Activated CD8-positive, alpha-beta memory T cell treated with anti-CD3 and anti-CD28 coated beads for 36 hours (primary cell): Measurements from ENCODE around the gene NFU1. TPM values are rescaled to one million over a fixed set of nuclear protein-coding genes. Genes with fewer than 3 reads are reported as not detected.
"Not testable (repeated sequence)": the region's sequence is repeated elsewhere in the genome, so short reads cannot be mapped to it uniquely, and the experiment has no call there.

ENCODE experiments used
- CTCF ChIA-PET: fragments of 350-600 bp; sonication (Branson Sonifier 250); formaldehyde crosslinking; loops from one replicate; lab custom pipeline; 2021; ENCODE audit warnings: antibody characterized with exemption; lab: Charles Lee
- POLR2A ChIA-PET: fragments of 350-600 bp; sonication (Branson Sonifier 250); formaldehyde crosslinking; loops from one replicate; lab custom pipeline; 2021; ENCODE audit warnings: antibody characterized with exemption; lab: Charles Lee
- total RNA-seq, 2 experiments: library from RNA; stranded (reverse); gene quantifications; one replicate each; pipeline ENCODE4 v1.2.3, GENCODE V29; 2021

Gene NFU1
- total RNA-seq, 2 experiments from 2014 or later: 40.7 to 41.2 TPM

- CTCF ChIA-PET: no interaction called here
- POLR2A ChIA-PET: no interaction called here
Measured at GRCh38 chr2:69453475-69454129, 16.4 kb upstream of the NFU1 start.

GRCh38 chr2:69452687-69453086 is 15.5 kb upstream of the NFU1 start:
- POLR2A ChIA-PET: no interaction called here
- CTCF ChIA-PET: no interaction called here

- POLR2A ChIA-PET: no interaction called here
- CTCF ChIA-PET: interaction anchor here (0.8 kb wide), 1 partner anchor 14 kb away, joined by 3 read pairs; the partner anchor contains the start of gene NFU1
Measured at GRCh38 chr2:69450735-69451416, 13.6 kb upstream of the NFU1 start.

GRCh38 chr2:69449906-69450305 is 12.7 kb upstream of the NFU1 start:
- CTCF ChIA-PET: no interaction called here
- POLR2A ChIA-PET: no interaction called here

GRCh38 chr2:69443673-69444072 is 6.4 kb upstream of the NFU1 start:
- POLR2A ChIA-PET, CTCF ChIA-PET: not testable (repeated sequence)

- CTCF ChIA-PET, POLR2A ChIA-PET: not testable (repeated sequence)
Measured at GRCh38 chr2:69439499-69439898, 2.3 kb upstream of the NFU1 start.

GRCh38 chr2:69438580-69438979 is 1.3 kb upstream of the NFU1 start:
- ChIA-PET POLR2A (interaction anchor here (2.4 kb wide), 1 partner anchor 52 kb away, joined by 14 read pairs; the partner anchor contains the start of gene GFPT1), CTCF (no interaction called here)

GRCh38 chr2:69437751-69438154 is 518 bp upstream of the NFU1 start:
- ChIA-PET CTCF (interaction anchor here (0.6 to 1.4 kb wide), 6 partner anchors 9 to 277 kb away, joined by 3 to 4 read pairs (median 3); partner anchors contain the start of gene AAK1), POLR2A (interaction anchor here (0.9 to 2.4 kb wide), 3 partner anchors 52 to 207 kb away, joined by 3 to 14 read pairs (median 6); partner anchors contain the start of gene GFPT1)

GRCh38 chr2:69436596-69436937 is 668 bp downstream of the NFU1 start:
- CTCF ChIA-PET: interaction anchor here (0.9 to 1.4 kb wide), 4 partner anchors 8 to 207 kb away, joined by 3 to 4 read pairs (median 3); partner anchors contain the start of gene AAK1
- POLR2A ChIA-PET: interaction anchor here (0.6 to 2.4 kb wide), 3 partner anchors 50 to 81 kb away, joined by 6 to 14 read pairs (median 7); partner anchors contain the start of gene GFPT1

- CTCF ChIA-PET: no interaction called here
- POLR2A ChIA-PET: no interaction called here
Measured at GRCh38 chr2:69434753-69435152, 2.5 kb downstream of the NFU1 start.

GRCh38 chr2:69429491-69430183 is 7.6 kb downstream of the NFU1 start:
- CTCF ChIA-PET: no interaction called here
- POLR2A ChIA-PET: no interaction called here

GRCh38 chr2:69428981-69429380 is 8.3 kb downstream of the NFU1 start:
- ChIA-PET POLR2A (no interaction called here), CTCF (interaction anchor here (1.1 kb wide), 1 partner anchor 8 kb away, joined by 4 read pairs; the partner anchor contains the start of gene NFU1)

GRCh38 chr2:69424419-69424818 is 12.8 kb downstream of the NFU1 start:
- CTCF ChIA-PET: no interaction called here

GRCh38 chr2:69422198-69422597 is 15.0 kb downstream of the NFU1 start:
- CTCF ChIA-PET: no interaction called here
- POLR2A ChIA-PET: no interaction called here

More at GRCh38 chr2:69424419-69424818, 12.8 kb downstream of the NFU1 start:
- POLR2A ChIA-PET: no interaction called here

GRCh38 chr2:69419111-69419510 is 18.1 kb downstream of the NFU1 start:
- POLR2A ChIA-PET, CTCF ChIA-PET: not testable (repeated sequence)

- ChIA-PET CTCF (no interaction called here), POLR2A (no interaction called here)
Measured at GRCh38 chr2:69416147-69416546, 21.1 kb downstream of the NFU1 start.

GRCh38 chr2:69411120-69411519 is 26.1 kb downstream of the NFU1 start:
- POLR2A ChIA-PET: no interaction called here
- CTCF ChIA-PET: no interaction called here

GRCh38 chr2:69405306-69405705 is 31.9 kb downstream of the NFU1 start:
- ChIA-PET POLR2A (no interaction called here), CTCF (no interaction called here)

- CTCF ChIA-PET: interaction anchor here (0.7 kb wide), 1 partner anchor 116 kb away, joined by 3 read pairs; no protein-coding TSS in a partner anchor
- POLR2A ChIA-PET: no interaction called here
Measured at GRCh38 chr2:69400121-69400520, 37.1 kb downstream of the NFU1 start.

GRCh38 chr2:69397234-69397633 is 40.0 kb downstream of the NFU1 start:
- ChIA-PET CTCF (no interaction called here), POLR2A (no interaction called here)
